IPS DF 6.9 (cell line): ENCODE results near the gene LAMB1.

Experiments used
- DNase-seq: peaks from one replicate; pipeline ENCODE4 v3.0.0-alpha.2; 2013; ENCODE audit warnings: low read depth, low spot score
- H3K27ac ChIP-seq: one replicate; pipeline ENCODE4 v1.5.1; 2013; ENCODE audit warnings: low read length, control low read depth
- H3K27me3 ChIP-seq: 2 replicates; pipeline ENCODE4 v1.6.1; 2013; ENCODE audit warnings: mild to moderate bottlenecking, low read length; ENCODE audit not compliant: control insufficient read depth, insufficient read depth
- H3K36me3 ChIP-seq: 2 replicates; pipeline ENCODE4 v1.6.1; 2013; ENCODE audit warnings: low read length; ENCODE audit not compliant: control insufficient read depth, insufficient read depth
- H3K4me1 ChIP-seq: 2 replicates; pipeline ENCODE4 v1.6.1; 2013; ENCODE audit warnings: low read length; ENCODE audit not compliant: control insufficient read depth, insufficient read depth
- H3K4me3 ChIP-seq: 2 replicates; pipeline ENCODE4 v1.5.1; 2013; ENCODE audit warnings: mild to moderate bottlenecking, low read length
- H3K9me3 ChIP-seq: 2 replicates; pipeline ENCODE4 v1.6.1; 2013; ENCODE audit warnings: low read length, inconsistent platforms; ENCODE audit not compliant: control insufficient read depth, insufficient read depth
- WGBS: extraction: QIAGEN DNeasy Blood & Tissue Kit; methylation state at CpG from one replicate; pipeline ENCODE4 v1.1.7; 2013; ENCODE audit warnings: mixed read lengths, missing lambda C conversion rate; ENCODE audit not compliant: insufficient read length, insufficient coverage; 5-methylcytosine and 5-hydroxymethylcytosine counted together

The LAMB1 gene

DNA sequence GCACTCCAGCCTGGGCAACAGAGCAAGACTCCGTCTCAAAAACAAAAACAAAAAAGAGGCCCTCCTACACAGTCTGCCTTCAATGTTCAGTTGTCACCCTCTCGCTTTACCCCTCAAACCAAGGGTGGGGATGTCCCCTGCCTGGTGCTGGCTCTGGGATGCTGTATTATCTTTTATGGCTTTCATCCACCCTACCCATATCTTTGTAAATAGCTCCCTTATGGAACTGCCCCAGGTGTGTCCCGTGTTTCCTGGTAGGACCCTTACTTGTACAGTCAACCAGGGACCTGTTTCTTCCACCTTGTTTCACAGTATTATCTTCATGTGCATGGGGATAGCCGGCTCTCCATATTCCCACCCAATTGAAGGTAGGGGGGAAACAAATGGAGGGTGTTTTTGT is 15.7 kb upstream of the LAMB1 start:
- WGBS, result no CpG with 5 or more reads among the region's 4 CpGs
- Histone ChIP-seq H3K9me3 (no peaks in the 10 kb centered on the region), H3K4me3 (no peak overlapping the region), H3K27ac (no peak overlapping the region), H3K27me3 (no peaks in the 10 kb centered on the region), H3K36me3 (0 out of 2 replicates have a peak, but pooled peaks cover 2% of the 10 kb centered on the region), H3K4me1 (no peaks in the 10 kb centered on the region)
- DNase-seq, result no peak

DNA sequence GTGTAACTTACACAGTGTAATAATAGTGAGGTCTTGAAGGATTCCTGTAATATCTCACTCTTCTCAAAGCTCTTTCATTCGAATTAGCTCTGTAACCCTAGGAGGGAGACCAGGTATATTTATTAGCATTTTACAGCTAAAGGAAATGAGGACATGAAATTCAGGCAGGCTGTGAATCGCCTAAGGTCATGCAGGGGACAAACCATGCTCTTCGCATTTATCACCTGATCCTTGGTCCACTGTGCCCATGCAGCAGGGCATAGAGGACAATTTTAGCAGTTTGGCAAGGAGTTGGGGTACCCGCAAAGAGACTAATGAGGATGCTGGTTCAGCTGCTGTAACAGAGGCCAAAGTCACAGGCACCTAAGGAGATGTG is 14.8 kb upstream of the LAMB1 start:
- H3K4me1 ChIP-seq, result no peaks in the 10 kb centered on the region
- DNase-seq, result no peak

DNA sequence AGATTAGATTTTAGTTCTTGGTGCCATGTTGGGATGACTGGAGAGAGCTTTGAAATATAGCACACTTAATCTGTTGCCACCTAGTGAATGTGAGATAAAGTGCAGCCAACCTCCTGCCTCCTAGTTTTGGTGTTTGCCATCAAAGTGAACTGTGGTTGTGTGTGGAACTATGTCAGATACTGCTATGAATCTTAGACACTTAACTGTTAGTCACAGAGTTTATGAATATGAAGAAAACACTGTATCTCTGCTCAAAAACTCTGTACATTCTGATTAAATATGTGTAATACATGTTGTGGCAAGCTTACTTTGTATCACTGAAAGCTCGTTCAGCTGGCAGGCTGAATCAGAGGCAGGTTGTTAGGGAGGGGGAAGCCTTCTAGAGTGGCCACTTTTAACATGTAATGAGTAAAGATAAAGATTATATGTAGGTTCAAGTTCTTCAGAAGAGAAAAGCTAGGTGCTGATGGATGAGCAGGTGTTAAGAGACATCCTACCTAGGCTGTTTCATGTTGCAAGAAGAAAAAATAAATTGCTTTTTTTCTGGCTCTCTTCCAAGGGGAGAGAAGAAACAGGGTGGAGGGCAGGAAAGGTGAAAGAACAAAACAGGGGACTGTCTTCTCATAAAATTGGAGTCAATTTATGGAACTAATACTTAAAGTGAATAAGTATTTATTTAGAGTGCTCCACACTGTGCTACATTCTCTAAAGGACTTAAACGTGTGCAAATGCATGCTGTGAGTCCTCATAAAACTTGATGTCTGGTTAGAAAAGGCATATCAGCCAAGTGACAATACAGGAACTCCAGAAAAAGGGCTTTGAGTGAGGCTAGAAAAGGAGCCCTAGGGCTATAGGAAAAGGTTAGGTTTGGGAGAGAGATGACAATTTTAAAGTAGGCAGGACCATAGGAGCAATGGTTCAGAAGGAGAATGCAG is 14.1 kb upstream of the LAMB1 start:
- no peak for DNase-seq
- Histone ChIP-seq H3K27ac (no peak overlapping the region), H3K9me3 (no peaks in the 10 kb centered on the region), H3K36me3 (0 out of 2 replicates have a peak, but pooled peaks cover 2% of the 10 kb centered on the region), H3K4me1 (no peaks in the 10 kb centered on the region), H3K4me3 (no peak overlapping the region), H3K27me3 (no peaks in the 10 kb centered on the region)
- WGBS, result no CpG with 5 or more reads among the region's 2 CpGs

More for the DNA sequence above, 14.8 kb upstream of the LAMB1 start:
- Histone ChIP-seq H3K9me3 (no peaks in the 10 kb centered on the region), H3K27me3 (no peaks in the 10 kb centered on the region), H3K36me3 (0 out of 2 replicates have a peak, but pooled peaks cover 2% of the 10 kb centered on the region), H3K4me3 (no peak overlapping the region), H3K27ac (no peak overlapping the region)
- WGBS, result no CpG with 5 or more reads among the region's 4 CpGs

DNA sequence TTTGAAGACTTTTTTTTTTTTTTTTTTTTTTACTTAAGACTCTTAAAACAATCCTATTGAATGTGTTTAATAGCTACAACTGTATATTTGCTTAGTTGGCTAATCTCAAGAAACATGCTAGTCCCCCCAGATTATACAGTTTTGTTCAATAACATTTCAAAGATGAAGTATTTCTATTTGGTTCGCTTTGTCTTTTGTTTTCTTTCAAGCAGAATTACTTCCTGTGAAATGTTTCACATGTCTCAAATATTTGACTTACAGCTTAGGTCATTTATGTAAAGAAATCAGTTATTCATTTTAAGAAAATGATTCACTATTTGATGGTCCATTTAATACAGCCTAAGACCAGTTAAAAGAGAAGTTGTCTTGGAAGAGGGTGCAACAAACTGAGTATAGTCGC is 12.8 kb upstream of the LAMB1 start:
- no peaks in the 10 kb centered on the region for H3K9me3 ChIP-seq
- DNase-seq, result no peak
- H3K36me3 ChIP-seq, result 0 out of 2 replicates have a peak, but pooled peaks cover 2% of the 10 kb centered on the region
- no peaks in the 10 kb centered on the region for H3K4me1 ChIP-seq
- no CpG with 5 or more reads among the region's 2 CpGs for WGBS
- no peaks in the 10 kb centered on the region for H3K27me3 ChIP-seq
- no peak overlapping the region for H3K4me3 ChIP-seq
- no peak overlapping the region for H3K27ac ChIP-seq

DNA sequence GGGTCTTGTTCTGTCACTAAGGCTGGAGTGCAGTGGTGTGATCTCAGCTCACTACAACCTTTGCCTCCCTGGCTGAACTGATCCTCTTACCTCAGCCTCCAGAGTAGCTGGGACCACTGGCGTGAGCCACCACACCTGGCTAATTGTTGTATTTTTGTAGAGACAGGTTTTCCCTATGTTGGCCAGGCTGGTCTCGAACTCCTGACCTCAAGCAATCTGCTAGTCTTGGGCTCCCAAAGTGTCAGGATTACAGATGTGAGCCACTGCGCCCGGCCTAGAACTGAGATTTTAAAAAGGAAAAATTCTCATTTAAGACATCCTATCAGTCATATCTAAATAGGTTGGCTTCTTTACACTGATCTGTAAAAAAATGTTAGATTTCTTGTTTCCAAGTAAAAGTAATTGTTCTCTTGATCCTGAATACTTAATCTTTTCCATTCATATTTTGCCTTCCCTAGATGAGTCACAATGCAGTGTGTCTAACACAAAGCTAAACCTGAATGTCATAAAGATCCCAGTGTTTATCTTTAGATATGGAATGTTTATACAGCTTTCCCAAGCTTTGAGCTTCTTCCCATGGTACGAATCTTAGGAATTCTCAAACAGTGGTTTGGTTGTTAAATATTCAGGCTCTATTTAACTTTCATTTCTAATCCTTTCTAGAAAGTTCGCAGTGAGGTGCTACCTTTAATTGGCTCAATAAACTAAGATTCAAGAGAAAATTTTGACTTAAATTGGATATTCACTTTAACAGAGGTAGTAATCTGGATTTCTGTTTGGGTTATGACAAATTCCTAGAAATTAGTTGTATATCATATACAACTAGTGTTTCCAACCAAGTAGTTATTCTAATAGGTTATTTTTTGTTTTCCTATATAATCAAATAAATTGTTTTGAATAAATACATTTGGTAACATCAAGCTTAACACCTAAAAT is 12.1 kb upstream of the LAMB1 start:
- Histone ChIP-seq H3K27me3 (no peaks in the 10 kb centered on the region), H3K36me3 (0 out of 2 replicates have a peak, but pooled peaks cover 2% of the 10 kb centered on the region), H3K4me1 (no peaks in the 10 kb centered on the region), H3K9me3 (no peaks in the 10 kb centered on the region), H3K27ac (no peak overlapping the region), H3K4me3 (no peak overlapping the region)
- WGBS, result no CpG with 5 or more reads among the region's 6 CpGs
- DNase-seq, result no peak

DNA sequence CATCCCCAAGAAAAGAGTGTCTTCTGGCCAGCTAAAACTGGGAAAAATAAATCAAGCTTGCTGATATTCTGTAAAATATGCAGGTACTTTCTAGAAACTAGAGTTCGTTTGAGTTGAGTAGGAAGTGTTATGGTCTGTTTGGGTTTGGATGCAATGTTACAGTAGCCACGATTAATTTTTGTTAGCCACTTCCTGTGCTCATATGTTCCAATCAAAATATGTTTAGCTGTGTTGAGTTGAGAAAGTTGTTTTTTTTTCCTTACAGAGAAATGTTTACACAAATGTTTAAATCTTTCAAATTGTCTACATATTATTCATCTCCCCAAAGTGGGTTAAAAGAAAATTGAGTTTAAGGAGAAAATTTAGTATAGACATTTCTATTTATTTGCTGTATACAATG is 11.3 kb upstream of the LAMB1 start:
- Histone ChIP-seq H3K27ac (no peak overlapping the region), H3K9me3 (no peaks in the 10 kb centered on the region), H3K4me1 (no peaks in the 10 kb centered on the region), H3K4me3 (no peak overlapping the region), H3K36me3 (0 out of 2 replicates have a peak, but pooled peaks cover 2% of the 10 kb centered on the region), H3K27me3 (no peaks in the 10 kb centered on the region)
- WGBS, result no CpG with 5 or more reads among the region's 2 CpGs
- no peak for DNase-seq

DNA sequence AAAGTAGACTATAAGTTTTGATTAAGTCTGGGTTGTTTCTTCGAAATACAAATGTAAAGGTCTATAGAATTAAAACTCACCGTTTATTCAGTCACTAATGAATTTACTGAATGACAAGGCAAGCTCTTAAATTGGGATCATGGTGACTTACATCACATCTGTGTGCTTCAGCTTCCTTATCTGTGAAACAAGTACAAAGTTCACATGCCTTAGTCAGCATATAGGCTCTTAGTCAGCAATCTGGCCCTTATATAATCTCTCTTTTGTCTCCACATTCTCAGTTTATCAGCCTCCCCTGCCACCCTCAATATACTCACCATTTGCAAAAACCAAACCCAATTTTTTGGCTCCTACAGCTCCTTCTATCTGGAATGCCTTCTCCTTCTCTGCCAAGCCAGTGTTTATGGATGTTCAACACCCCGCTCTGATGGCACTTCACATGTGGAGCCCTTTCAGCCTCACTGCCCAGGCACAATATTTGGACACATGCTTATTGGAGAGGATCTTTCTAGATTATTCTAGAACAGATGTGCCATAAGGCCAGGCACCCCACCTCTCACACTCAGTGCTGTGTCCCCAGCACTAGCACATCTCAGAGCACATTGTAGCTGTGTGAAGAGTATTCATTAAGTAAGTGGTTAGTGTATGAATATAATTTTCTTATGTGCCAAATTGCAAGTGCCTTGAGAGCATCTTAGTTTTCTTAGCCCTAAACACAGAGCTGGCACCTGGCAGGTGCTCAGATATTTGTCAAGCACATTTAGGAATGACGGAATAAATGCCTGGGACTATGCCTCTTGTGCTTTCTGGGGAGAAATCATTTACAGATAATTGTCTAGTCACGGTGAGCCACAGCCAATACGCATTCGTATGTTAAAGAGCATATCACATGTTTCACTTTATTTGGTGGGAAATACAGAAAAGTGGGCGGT is 9.8 kb upstream of the LAMB1 start:
- no peaks in the 10 kb centered on the region for H3K36me3 ChIP-seq
- no peaks in the 10 kb centered on the region for H3K4me1 ChIP-seq
- H3K4me3 ChIP-seq, result no peak overlapping the region
- no CpG with 5 or more reads among the region's 8 CpGs for WGBS
- no peaks in the 10 kb centered on the region; the same call in 1 of the 2 replicates for H3K27me3 ChIP-seq
- no peak for DNase-seq
- no peaks in the 10 kb centered on the region for H3K9me3 ChIP-seq
- H3K27ac ChIP-seq, result no peak overlapping the region

DNA sequence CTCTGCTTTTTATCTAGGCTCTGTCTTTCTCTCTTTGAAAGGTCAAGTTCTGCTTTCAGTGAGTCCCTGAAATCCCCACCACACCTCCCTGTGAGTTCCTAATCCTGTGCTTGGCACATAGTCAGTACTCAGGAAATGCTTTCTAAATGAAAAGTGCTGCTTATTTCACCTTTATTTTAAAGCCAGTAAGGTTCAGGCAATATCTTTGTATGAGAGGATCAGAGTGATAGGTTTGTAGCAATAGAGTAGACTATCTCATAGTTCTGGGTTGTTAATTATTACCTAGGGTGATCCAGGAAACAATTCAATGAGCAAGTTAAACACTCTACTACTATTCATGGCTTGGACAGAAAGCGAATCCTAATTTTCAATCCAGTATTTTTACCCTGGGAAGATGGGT is 7.4 kb upstream of the LAMB1 start:
- WGBS, result no CpG with 5 or more reads among the region's 1 CpG
- no peak overlapping the region for H3K27ac ChIP-seq

DNA sequence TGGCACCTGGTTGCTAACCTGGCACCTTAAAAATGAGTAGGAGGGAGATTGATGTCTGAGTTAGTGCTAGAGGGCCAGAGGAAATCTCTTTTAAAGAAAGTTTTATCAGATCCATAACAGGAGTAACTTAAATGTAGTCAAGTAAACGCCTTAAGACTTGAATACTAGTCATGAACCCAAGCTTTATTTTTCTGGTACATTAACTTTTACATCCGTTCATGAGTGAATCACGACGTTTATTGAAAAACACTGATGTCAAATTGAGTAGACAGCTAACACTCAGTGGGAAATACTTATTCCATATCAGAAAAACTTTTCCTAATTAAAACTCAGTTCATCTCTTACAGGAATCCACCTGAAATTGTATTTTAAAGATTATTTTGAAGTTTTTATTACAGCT is 6.9 kb upstream of the LAMB1 start:
- Histone ChIP-seq H3K4me1 (no peaks in the 10 kb centered on the region), H3K4me3 (no peak overlapping the region), H3K9me3 (no peaks in the 10 kb centered on the region), H3K36me3 (no peaks in the 10 kb centered on the region), H3K27ac (no peak overlapping the region), H3K27me3 (peaks cover 25% of the 10 kb centered on the region; the same call in 1 of the 2 replicates)
- no peak for DNase-seq
- WGBS, result no CpG with 5 or more reads among the region's 4 CpGs

More for the DNA sequence above, 7.4 kb upstream of the LAMB1 start:
- peaks cover 20% of the 10 kb centered on the region; the same call in 1 of the 2 replicates for H3K27me3 ChIP-seq
- H3K4me3 ChIP-seq, result no peak overlapping the region
- no peaks in the 10 kb centered on the region for H3K36me3 ChIP-seq
- H3K4me1 ChIP-seq, result no peaks in the 10 kb centered on the region
- DNase-seq, result no peak
- H3K9me3 ChIP-seq, result no peaks in the 10 kb centered on the region
